OCI-LY7 (cell line): Measurements from ENCODE around the gene LZIC. TPM values are rescaled to one million over a fixed set of nuclear protein-coding genes. Genes with fewer than 3 reads are reported as not detected.
A peak's percentile ranks its signal among the peaks of the same experiment; 100 is the strongest.

Experiments used
- BruUV-seq: library from RNA; stranded (reverse); fragments of 400-500 nt; replicated peaks from 2 replicates; lab custom pipeline; 2021; lab: Mats Ljungman, UMichigan
- CTCF ChIA-PET: fragments of 300-600 bp; sonication (Branson Sonifier 250); formaldehyde crosslinking; loops from one replicate; lab custom pipeline; 2022; ENCODE audit warnings: antibody characterized with exemption; ENCODE audit not compliant: unreplicated experiment; lab: Charles Lee
- POLR2A ChIA-PET: fragments of 300-600 bp; sonication (Branson Sonifier 250); formaldehyde crosslinking; loops from one replicate; lab custom pipeline; 2022; ENCODE audit warnings: antibody characterized with exemption; lab: Charles Lee
- DNase-seq: peaks from one replicate; pipeline ENCODE4 v3.0.0-alpha.2; 2015; ENCODE audit warnings: low spot score
- H2AFZ ChIP-seq: fragments of 200-600 bp; sonication (generic), shearing (Covaris generic); 2 replicates; pipeline ENCODE4 v1.6.1; 2014; ENCODE audit warnings: mild to moderate bottlenecking, antibody characterized with exemption, low read length, moderate library complexity
- H3K27ac ChIP-seq: fragments of 200-600 bp; sonication (generic); 2 replicates; pipeline ENCODE4 v1.5.1; 2014; ENCODE audit warnings: mixed run types, low read depth, mild to moderate bottlenecking, moderate library complexity, low read length, inconsistent platforms; ENCODE audit not compliant: poor library complexity, severe bottlenecking
- H3K36me3 ChIP-seq: fragments of 200-600 bp; sonication (generic); 2 replicates; pipeline ENCODE4 v1.6.1; 2014; ENCODE audit warnings: mild to moderate bottlenecking, antibody characterized with exemption, low read length, moderate library complexity, mixed read lengths; ENCODE audit not compliant: insufficient read depth
- H3K4me1 ChIP-seq: fragments of 200-600 bp; sonication (generic); 2 replicates; pipeline ENCODE4 v1.5.1; 2014; ENCODE audit warnings: mild to moderate bottlenecking, low read length; ENCODE audit not compliant: insufficient read depth, poor library complexity, severe bottlenecking
- H3K4me2 ChIP-seq: fragments of 200-600 bp; sonication (generic); 2 replicates; pipeline ENCODE4 v1.6.1; 2014; ENCODE audit warnings: mild to moderate bottlenecking, low read length
- H3K4me3 ChIP-seq: fragments of 200-600 bp; sonication (generic); 2 replicates; pipeline ENCODE4 v1.5.1; 2014; ENCODE audit warnings: mild to moderate bottlenecking, low read depth, low read length; ENCODE audit not compliant: poor library complexity, severe bottlenecking
- H3K79me2 ChIP-seq: fragments of 200-600 bp; sonication (generic); 2 replicates; pipeline ENCODE4 v1.6.1; 2016; ENCODE audit warnings: low read depth, mild to moderate bottlenecking, low read length, moderate library complexity, mixed read lengths; ENCODE audit not compliant: insufficient read depth
- H3K9me2 ChIP-seq: fragments of 200-600 bp; sonication (generic); 2 replicates; pipeline ENCODE4 v1.6.1; 2016; ENCODE audit warnings: mild to moderate bottlenecking, low read length, mixed read lengths; ENCODE audit not compliant: insufficient read depth
- H3K9me3 ChIP-seq: fragments of 200-600 bp; sonication (generic); 2 replicates; pipeline ENCODE4 v1.6.1; 2014; ENCODE audit warnings: mild to moderate bottlenecking, mixed run types, low read length, mixed read lengths
- H4K20me1 ChIP-seq: fragments of 200-600 bp; sonication (generic); 2 replicates; pipeline ENCODE4 v1.6.1; 2014; ENCODE audit warnings: mild to moderate bottlenecking, antibody characterized with exemption, low read length, moderate library complexity, mixed read lengths; ENCODE audit not compliant: insufficient read depth
- CTCF ChIP-seq: fragments of 200-600 bp; sonication (generic); conservative IDR thresholded peaks from 2 replicates; pipeline ENCODE4 v1.5.1; 2014; ENCODE audit warnings: mild to moderate bottlenecking, antibody characterized with exemption, low read length, moderate library complexity, mixed read lengths
- EZH2phosphoT487 ChIP-seq: fragments of 200-600 bp; sonication (generic); IDR thresholded peaks from 2 replicates; pipeline ENCODE4 v1.6.1; 2018; ENCODE audit warnings: low read depth, borderline replicate concordance, mild to moderate bottlenecking, mixed run types, antibody characterized with exemption, low read length, moderate library complexity, mixed read lengths
- intact Hi-C: fragments of 100-400 bp; cut with micrococcal nuclease; formaldehyde crosslinking; loops from one replicate; pipeline ENCODE4 v1.10.0; 2022; ENCODE audit not compliant: unreplicated experiment
- total RNA-seq, 2 experiments: library from RNA; depleted of rRNA in 1 of 2; stranded (reverse); fragments of >200 nt in 1 of 2; shearing (Covaris generic) in 1 of 2; gene quantifications; 2 replicates each; pipeline ENCODE4 v1.2.3, GENCODE V29; 2014 to 2022

LZIC gene
- total RNA-seq, 2 experiments from 2014 or later, result 19.1 to 31.4 TPM

GRCh38 chr1:9891207-9891606, 52.0 kb downstream of the LZIC start:
- TF ChIP-seq CTCF (no peak), EZH2phosphoT487 (no peak)
- Histone ChIP-seq H3K27ac (no peak overlapping the region), H2AFZ (no peak overlapping the region), H3K4me3 (no peak overlapping the region), H3K36me3 (no peaks in the 10 kb centered on the region), H3K4me2 (no peak overlapping the region), H3K79me2 (no peaks in the 10 kb centered on the region), H3K4me1 (peaks cover 29% of the 10 kb centered on the region), H3K9me2 (no peaks in the 10 kb centered on the region), H3K9me3 (no peaks in the 10 kb centered on the region), H4K20me1 (no peaks in the 10 kb centered on the region)
- CTCF ChIA-PET, result interaction anchor here (0.6 to 1.0 kb wide), 2 partner anchors 19 to 42 kb away, joined by 3 to 5 read pairs; no protein-coding TSS in a partner anchor
- intact Hi-C loops, result no loop called here
- no peak for DNase-seq
- BruUV-seq, result no TSS peak
- POLR2A ChIA-PET, result interaction anchor here (0.9 to 1.6 kb wide), 2 partner anchors 13 to 19 kb away, joined by 3 read pairs; partner anchors contain the start of gene CTNNBIP1

- no peaks in the 10 kb centered on the region for H3K36me3 ChIP-seq
- POLR2A ChIA-PET, result interaction anchor here (0.7 to 1.6 kb wide), 2 partner anchors 14 to 42 kb away, joined by 3 to 5 read pairs; no protein-coding TSS in a partner anchor
- H3K4me3 ChIP-seq, result no peak overlapping the region
- CTCF ChIA-PET, result interaction anchor here (0.6 kb wide), 1 partner anchor 20 kb away, joined by 5 read pairs; no protein-coding TSS in a partner anchor
- peaks cover 29% of the 10 kb centered on the region for H3K4me1 ChIP-seq
- H2AFZ ChIP-seq, result no peak overlapping the region
- BruUV-seq, result no TSS peak
- no peaks in the 10 kb centered on the region for H3K9me3 ChIP-seq
- TF ChIP-seq CTCF (no peak), EZH2phosphoT487 (no peak)
- peak overlapping the region; percentile 20 for H3K4me2 ChIP-seq
- intact Hi-C loops, result no loop called here
- peak overlapping the region; percentile 7 for H3K27ac ChIP-seq
- no peaks in the 10 kb centered on the region for H3K9me2 ChIP-seq
- H4K20me1 ChIP-seq, result no peaks in the 10 kb centered on the region
- H3K79me2 ChIP-seq, result no peaks in the 10 kb centered on the region
- DNase-seq, result no peak
Observed at GRCh38 chr1:9890224-9890731, 52.9 kb downstream of the LZIC start.

GRCh38 chr1:9889411-9889810, 53.8 kb downstream of the LZIC start:
- Histone ChIP-seq H2AFZ (no peak overlapping the region), H3K4me1 (peaks cover 29% of the 10 kb centered on the region), H3K36me3 (no peaks in the 10 kb centered on the region), H3K79me2 (no peaks in the 10 kb centered on the region), H3K4me3 (no peak overlapping the region), H3K9me2 (no peaks in the 10 kb centered on the region), H3K4me2 (peak overlapping the region; percentile 20; the same call in 1 of the 2 replicates), H3K27ac (peak overlapping the region; percentile 7), H4K20me1 (no peaks in the 10 kb centered on the region), H3K9me3 (no peaks in the 10 kb centered on the region)
- CTCF ChIA-PET, result no interaction called here
- TF ChIP-seq CTCF (no peak), EZH2phosphoT487 (no peak)
- intact Hi-C loops, result no loop called here
- POLR2A ChIA-PET, result no interaction called here
- no TSS peak for BruUV-seq
- peak; percentile 58 for DNase-seq
